HG02938 (cell line): ENCODE data around the gene OR13C8.

Source experiments
- ATAC-seq: cut with Tn5 transposase; IDR thresholded peaks from one replicate; pipeline ENCODE4 v1.9.1; 2021; ENCODE audit warnings: mild to moderate bottlenecking, moderate library complexity; ENCODE audit not compliant: unreplicated experiment

The OR13C8 gene

GRCh38 chr9:104608336-104608735 lies 39.4 kb downstream of the OR13C8 start:
- ATAC-seq, result no peak

- no peak for ATAC-seq
These were observed 42.2 kb downstream of the OR13C8 start for GRCh38 chr9:104611213-104611612.

GRCh38 chr9:104617418-104617817 lies 48.5 kb downstream of the OR13C8 start:
- ATAC-seq, result no peak

- no peak for ATAC-seq
These were observed 49.1 kb downstream of the OR13C8 start, which contains the start of gene OR13C9 for GRCh38 chr9:104618104-104618503. OR13C9 (minus strand) TSS chr9:104618204; CDS start chr9:104618204, 0 bp downstream.
